Activated T-cell treated with anti-CD3 and anti-CD28 coated beads for 4 hours (primary cell): ENCODE results near the gene FGD2.

Source experiments
- DNase-seq: peaks from one replicate; pipeline ENCODE4 v3.0.0-alpha.2; 2020

FGD2 gene

DNA sequence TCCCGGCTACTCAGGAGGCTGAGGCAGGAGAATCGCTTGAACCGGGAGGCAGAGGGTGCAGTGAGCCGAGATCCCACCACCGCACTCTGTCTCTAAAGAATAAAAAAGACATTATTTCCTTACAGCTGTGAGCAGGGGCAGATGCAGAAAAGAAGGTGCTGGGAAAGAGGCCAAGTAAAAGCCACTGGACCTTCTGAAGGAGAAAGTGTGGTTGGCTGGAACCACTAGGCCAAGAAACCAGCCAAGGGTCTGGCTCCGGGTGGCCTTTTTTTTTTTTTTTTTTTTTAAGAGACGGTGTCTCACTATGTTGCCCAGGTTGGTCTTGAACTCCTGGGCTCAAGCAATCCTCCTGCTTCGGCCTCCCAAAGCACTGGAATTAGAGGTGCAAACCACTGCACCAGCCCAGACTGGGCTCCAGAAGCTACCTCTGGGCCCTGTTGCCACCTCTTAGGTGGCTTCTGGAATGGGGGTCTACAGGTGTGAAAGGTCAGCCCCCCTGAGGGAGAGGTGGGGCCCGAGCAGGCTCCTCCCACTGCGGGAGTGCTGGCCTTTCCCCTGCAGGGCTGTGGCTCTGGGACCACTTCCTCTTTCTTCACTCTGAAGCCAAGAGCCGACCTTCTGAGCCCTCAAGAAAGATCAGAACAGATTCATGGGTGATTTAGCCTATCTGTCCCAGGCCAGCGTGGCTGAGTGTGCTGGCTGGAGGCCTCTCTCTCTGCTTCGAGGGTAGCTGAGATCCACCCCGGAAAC, at the start of gene FGD2:
FGD2 (plus strand) TSS at position 595 of the 750 bp plus-strand sequence. CDS start 163 bp downstream, outside the sequence.
- no peak for DNase-seq

DNA sequence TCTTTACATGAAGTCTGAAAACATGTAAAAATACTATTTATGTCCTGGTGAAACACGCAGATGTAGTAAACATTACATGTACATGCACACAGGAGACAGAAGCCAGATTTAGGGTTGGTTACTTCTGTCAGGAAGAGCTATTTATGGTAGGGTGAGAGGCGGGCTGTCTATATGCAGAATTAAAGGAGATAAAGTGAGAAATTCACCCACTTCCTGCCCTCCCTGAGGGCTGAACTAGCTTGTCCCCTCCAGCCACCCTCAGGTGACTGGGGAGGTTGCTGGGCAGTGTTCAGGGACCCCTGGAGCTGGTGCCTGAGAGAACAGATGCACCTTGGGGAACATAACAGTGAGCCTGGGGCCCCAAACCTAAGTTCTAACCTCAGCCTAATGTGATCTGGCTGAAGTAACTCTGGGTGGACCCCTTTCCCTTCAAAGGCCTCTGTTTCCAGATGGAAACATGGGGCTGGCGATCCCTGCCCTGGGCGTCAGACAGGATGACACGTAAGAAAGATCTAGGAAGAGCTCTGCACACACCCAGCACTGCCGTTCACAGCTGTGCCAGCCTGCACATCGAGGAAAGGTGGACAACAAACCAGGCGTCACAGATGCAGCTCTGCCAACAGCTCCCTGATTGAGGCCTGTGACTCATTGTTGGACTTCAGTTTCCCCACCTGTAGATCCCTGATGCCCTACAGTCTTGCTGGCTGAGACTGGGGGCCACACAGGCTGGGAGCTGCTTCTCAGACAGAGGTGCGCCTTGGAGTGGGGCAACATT, 49.6 kb upstream of the FGD2 start:
- DNase-seq = no peak

- no peak for DNase-seq
Measured at GRCh38 chr6:36956446-36956820, 49.0 kb upstream of the FGD2 start.

- no peak for DNase-seq
Measured at GRCh38 chr6:36957773-36958271, 47.6 kb upstream of the FGD2 start.

DNA sequence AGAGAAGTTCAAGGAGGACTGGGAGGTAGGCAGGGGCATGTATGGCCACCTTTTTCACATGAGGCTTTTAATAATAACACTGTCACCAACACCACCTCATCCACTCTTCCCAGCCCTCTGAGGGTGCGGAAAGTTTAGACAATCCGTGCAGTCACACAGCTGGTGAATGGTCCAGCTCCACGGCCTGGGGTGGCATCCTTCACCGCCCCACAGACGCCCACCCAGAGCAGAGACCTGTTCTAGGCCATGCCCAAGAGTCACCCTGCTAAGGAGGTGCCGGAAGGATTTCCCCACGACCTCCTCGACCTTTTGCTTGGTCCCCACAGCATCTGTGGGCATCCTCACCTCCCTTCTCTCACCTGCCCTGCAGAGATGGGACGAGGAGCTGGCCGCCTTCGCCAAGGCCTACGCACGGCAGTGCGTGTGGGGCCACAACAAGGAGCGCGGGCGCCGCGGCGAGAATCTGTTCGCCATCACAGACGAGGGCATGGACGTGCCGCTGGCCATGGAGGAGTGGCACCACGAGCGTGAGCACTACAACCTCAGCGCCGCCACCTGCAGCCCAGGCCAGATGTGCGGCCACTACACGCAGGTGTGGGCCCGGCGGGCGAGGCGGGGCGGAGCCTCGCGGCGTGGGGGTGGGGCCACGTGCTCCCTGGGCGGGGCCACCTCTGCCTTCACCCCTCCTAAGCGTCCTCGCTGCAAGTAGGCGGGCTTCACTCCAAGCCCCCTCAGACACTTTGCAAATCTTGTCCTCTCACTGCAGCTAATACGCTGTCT, 46.5 kb upstream of the FGD2 start:
- DNase-seq = no peak

DNA sequence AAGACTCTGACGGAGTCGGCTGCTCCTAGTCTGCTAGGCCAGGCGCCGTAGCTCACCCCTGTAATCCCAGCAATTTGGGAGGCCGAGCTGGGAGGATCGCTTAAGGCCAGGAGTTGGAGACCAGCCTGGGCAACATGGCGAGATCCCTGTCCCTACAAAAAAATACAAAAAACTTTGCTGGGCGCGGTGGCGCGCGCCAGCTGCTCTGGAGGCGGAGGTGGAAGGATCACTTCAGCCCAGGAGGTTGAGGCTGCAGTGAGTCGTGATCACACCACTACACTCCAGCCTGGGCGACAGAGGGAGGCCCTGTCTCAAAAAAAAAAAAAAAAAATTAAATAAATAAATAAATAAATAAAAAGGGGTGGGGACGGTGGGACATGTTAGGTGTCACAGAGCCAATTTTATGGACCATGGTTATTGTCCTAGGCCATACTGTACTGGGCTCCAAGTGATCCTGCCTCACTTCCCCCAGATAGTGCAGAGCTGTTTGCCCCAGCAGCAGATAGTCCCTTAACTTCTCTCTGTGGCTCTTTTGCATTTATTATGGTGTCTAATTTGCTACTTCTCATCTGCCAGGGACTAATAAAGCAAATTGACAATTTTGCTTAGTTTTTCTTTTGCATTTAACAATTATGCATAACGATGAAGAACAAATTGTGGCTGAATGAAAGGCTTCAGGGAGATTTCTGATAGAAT, 45.8 kb upstream of the FGD2 start:
- DNase-seq = no peak

- DNase-seq = no peak
Measured at GRCh38 chr6:36961441-36962435, 43.7 kb upstream of the FGD2 start.

- peak; percentile 62 for DNase-seq
Measured at GRCh38 chr6:36962874-36963273, 42.6 kb upstream of the FGD2 start.

DNA sequence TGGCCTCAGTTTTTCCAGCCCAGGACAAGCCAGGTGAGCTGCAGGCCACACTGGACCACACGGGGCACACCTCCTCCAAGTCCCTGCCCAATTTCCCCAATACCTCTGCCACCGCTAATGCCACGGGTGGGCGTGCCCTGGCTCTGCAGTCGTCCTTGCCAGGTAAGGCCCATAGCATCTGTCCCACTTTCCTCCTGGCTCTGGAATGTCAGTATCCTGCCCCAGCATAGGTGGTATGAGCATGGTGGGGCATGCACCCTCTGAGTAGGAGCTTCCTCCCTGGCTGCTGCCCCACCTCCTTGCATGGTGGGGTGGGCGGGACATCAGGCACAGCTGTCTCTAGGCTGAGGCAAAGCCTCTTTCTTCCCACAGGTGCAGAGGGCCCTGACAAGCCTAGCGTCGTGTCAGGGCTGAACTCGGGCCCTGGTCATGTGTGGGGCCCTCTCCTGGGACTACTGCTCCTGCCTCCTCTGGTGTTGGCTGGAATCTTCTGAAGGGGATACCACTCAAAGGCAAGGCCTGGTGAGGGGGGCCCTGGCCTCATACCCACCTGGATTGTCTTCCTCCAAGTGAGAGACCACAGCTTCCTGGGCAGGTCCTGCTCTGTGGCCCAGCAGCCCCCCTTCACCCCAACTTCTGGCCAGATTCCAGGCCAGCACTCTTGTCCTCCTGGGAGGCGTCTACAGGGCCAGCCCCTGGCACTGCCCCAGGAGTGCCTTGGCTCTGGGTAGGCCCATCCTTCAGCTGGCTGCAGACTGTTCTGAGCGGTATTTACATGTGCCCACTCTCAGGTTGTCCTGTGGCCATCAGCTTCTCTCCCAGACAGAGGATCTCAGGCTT, 41.8 kb upstream of the FGD2 start:
- no peak for DNase-seq

DNA sequence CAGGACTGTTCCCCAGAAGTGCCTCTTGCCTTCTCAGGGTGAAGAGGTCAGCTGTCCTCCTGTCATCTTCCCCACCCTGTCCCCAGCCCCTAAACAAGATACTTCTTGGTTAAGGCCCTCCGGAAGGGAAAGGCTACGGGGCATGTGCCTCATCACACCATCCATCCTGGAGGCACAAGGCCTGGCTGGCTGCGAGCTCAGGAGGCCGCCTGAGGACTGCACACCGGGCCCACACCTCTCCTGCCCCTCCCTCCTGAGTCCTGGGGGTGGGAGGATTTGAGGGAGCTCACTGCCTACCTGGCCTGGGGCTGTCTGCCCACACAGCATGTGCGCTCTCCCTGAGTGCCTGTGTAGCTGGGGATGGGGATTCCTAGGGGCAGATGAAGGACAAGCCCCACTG, 41.1 kb upstream of the FGD2 start:
- no peak for DNase-seq

DNA sequence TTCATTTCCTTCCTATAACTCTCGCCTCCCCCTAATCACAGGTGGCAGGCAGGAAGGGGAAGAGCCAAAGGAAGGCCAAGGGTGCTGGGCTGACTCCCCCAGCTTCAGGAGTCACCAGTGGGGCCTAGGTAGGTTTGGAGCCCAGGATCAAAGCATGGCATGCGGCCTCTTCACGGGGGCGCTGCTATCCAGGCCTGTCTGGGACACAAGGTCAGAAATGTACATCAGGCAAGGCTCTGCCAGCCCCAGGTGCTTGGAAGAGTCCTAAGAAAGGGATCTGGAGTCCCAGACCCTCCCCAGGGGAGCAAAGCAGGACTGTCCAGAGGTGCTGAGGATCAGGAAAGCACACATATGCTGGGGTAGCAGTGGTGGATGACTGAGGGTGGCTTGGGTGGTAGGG, 40.5 kb upstream of the FGD2 start:
- no peak for DNase-seq

DNA sequence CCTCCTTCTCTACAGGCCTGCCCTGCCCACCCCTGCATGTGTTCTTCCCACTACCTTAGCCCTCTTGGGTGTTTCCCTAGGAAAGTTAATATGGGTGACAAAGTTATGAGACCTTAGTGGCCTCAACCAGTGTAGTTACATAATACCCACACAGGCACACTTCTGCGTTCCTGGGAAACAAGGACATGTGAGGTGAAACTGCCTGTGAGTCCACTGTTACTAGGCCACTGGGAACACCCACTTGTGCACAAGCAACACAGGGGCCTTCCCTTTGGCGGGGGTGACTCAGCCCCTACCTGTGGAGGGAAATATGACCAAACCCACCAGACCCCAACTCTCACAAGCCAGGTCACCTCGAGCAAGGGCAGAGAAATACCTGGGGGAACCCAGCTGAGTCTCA, 38.2 kb upstream of the FGD2 start:
- no peak for DNase-seq

DNA sequence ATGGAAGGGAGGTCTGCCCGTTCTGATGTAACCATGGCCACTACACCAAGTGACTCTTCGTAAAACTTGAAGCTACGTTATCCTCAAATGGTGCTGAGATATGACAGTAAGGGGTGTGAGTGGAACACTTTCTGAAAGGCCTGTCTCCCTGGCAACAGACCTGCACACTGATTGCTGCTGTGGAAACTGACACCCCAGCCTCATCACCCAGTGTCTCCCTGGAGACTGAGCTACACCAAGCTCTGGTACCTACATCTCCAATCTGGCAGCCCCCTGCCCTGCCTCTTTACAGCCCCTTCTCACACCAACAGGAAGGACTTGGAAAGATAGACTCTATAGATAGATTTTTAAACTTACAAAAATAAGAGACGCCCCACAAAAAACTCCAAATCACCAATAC, 37.7 kb upstream of the FGD2 start:
- DNase-seq = no peak

- no peak for DNase-seq
Measured at GRCh38 chr6:36968266-36968977, 37.0 kb upstream of the FGD2 start.

DNA sequence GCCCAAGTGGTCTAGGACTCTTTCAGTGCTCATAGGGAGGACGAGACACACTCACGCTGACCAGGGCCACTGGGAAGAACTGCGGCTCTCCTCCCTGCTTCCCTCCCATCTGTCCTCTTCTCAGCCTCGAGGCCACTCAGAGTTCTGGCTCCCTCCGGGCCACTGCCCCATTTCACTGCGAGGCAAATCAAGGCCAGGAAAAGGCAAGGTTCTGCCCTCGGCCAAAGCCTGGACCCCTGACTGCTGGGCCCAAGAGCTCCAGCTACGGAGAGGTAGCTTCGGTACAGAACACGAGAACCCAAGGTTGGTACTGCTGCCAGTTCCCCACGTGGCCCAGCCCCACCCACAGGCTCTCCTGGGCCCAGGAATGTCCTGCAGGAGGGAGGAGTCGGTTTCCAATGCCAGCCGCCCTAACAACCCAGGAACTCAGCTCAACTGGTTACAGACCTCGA, 36.2 kb upstream of the FGD2 start:
- no peak for DNase-seq

DNA sequence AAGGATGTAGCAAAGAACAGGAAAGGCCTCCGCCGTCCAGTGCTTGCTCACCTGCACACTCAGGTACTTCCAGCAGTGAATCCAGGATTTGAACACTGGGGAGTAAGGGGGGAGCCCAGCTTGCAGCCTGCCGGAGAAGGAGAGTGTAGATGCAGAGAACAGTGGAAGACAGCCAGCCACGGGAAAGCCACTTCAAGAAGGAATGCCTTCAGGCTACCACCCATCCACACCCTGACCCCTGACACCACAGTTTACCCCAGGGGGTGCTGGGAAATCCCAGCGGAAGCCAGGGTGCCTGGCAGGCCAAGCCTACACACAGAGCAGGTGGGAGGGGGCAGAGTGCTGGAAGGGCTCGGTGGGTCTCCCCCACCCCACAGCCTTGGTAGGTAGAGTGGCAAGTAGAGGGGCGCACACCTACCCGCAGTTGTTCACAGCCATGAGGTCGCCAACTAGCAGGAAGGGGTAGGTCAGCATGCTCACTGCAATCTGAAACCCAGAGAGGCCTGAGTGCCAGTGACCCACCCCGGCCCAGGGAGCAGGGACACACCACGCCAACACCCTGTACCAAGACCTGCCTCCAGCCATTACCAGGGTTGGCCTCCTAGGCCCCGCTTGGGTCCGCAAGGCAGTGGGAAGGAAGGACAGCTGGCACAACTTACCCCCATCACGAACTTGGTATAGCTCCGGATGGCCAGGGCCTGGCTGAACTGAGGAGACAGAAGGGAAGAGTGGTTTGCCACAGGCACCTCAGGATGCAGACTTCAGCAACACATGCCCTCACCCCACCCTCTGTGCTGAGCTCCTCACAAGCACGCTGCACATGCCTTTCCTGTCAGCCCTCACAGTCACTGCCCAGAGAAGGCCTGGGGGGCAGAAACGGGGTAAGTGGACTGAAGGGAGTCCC, 35.2 kb upstream of the FGD2 start:
- DNase-seq = no peak

- DNase-seq = no peak
Measured at GRCh38 chr6:36970892-36971842, 34.3 kb upstream of the FGD2 start.
